Mucosa of descending colon (tissue), 3 donors: ENCODE results near the gene JAM3. TPM values are rescaled to one million over a fixed set of nuclear protein-coding genes. Genes with fewer than 3 reads are reported as not detected.
A peak's percentile ranks its signal among the peaks of the same experiment; 100 is the strongest.

Experiments
- ATAC-seq: fragments of 200-7000 bp; cut with Tn5 transposase; one replicate; pipeline ENCODE4 v1.9.1; 2020; ENCODE audit warnings: mild to moderate bottlenecking, moderate library complexity
- DNase-seq, 3 donors: peaks; one replicate each; pipeline ENCODE4 v3.0.0-alpha.2; 2020
- H3K36me3 ChIP-seq: fragments of 200-600 bp; one replicate; pipeline ENCODE4 v1.8.0; 2021; ENCODE audit warnings: low read depth, mild to moderate bottlenecking
- H3K4me1 ChIP-seq: fragments of 200-600 bp; one replicate; pipeline ENCODE4 v1.8.0; 2021; ENCODE audit warnings: low read depth, mild to moderate bottlenecking
- H3K4me3 ChIP-seq: fragments of 200-600 bp; one replicate; pipeline ENCODE4 v1.8.0; 2021; ENCODE audit warnings: mild to moderate bottlenecking
- H3K9me3 ChIP-seq: fragments of 200-600 bp; one replicate; pipeline ENCODE4 v1.8.0; 2021; ENCODE audit warnings: mild to moderate bottlenecking
- intact Hi-C, 2 donors: fragments of 100-400 bp; cut with DNase I in 1 of 2; cut with micrococcal nuclease in 1 of 2; formaldehyde crosslinking; loops; one replicate each; pipeline versions ENCODE4 v1.11.0 to v1.11.1; 2022; cut with DNase I, micrococcal nuclease
- total RNA-seq, 3 donors: library from RNA; stranded (reverse); fragmentation: NEBNext Ultra II Directional in 2 of 3; extraction: Animal tissue kit (Norgen Biotek cat#: 25700) in 2 of 3; gene quantifications; one replicate each; pipeline versions ENCODE4 v1.2.1 to v1.2.4, GENCODE V29; 2021 to 2023
- TF ChIP-seq, protein P1 (sequence below): fragments of 200-600 bp; IDR thresholded peaks from one replicate; pipeline ENCODE4 v1.8.0; 2022; ENCODE audit warnings: antibody characterized with exemption, mild to moderate bottlenecking
- donor health status: DM: no; HTN: no; CAD: no; lungs with moderate emphysema.
- donor health status: DM: no; HTN: no; CAD: no.
- donor health status: DM: no; HTN: yes; CAD: no.

The JAM3 gene
- total RNA-seq, 3 donors from 2014 or later, result 5.4 to 62.7 (median 5.5) TPM

DNA sequence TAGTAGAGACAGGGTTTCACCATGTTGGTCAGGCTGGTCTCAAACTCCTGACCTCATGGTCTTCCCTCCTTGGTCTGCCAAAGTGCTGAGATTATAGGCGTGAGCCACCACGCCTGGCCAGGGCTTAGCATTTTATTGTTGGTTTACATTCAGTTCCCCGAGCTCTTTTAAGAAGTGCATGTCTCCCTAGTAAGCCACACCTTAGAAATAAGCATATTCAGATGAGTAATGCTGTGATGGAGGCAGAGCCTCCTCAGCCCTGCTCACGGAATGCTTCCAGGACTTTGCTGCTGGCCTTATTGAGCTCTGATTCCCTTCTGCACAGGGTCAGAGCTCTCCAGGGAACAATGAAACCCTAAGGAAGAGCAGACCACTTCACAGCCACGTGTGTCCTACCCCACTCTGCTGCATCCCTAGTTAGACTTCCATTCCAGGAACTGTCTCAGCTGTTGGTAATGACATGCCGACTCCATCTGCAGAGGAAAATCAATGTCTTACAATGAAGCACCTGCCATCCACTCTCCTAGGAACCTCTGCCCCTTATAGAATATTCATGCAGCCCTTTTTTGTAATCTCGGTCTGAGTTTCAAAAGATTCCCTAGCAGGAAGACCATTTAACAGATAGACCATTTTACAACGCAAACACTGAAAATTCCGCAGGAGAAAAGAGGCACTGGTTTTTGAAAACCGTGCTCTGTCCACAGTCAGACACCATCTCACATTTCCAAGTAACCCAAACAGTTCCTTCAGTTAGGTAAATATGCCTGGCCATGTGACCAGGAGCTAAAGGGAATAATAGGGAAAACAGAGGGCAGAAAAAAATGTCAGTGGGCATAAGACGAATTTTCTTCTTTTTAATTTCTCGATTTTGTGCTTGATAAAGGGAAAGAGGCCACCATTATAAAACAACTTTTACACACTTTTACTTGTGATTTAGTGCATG lies 1.7 kb upstream of the JAM3 start:
- DNase-seq (no peak), ATAC-seq (no peak)
- H3K36me3 ChIP-seq, result no peaks in the 10 kb centered on the region
- no peaks in the 10 kb centered on the region for H3K9me3 ChIP-seq
- H3K4me1 ChIP-seq, result no peaks in the 10 kb centered on the region
- no peak overlapping the region for H3K4me3 ChIP-seq
- intact Hi-C loops, result no loop called here
- TF ChIP-seq, protein P1, sequence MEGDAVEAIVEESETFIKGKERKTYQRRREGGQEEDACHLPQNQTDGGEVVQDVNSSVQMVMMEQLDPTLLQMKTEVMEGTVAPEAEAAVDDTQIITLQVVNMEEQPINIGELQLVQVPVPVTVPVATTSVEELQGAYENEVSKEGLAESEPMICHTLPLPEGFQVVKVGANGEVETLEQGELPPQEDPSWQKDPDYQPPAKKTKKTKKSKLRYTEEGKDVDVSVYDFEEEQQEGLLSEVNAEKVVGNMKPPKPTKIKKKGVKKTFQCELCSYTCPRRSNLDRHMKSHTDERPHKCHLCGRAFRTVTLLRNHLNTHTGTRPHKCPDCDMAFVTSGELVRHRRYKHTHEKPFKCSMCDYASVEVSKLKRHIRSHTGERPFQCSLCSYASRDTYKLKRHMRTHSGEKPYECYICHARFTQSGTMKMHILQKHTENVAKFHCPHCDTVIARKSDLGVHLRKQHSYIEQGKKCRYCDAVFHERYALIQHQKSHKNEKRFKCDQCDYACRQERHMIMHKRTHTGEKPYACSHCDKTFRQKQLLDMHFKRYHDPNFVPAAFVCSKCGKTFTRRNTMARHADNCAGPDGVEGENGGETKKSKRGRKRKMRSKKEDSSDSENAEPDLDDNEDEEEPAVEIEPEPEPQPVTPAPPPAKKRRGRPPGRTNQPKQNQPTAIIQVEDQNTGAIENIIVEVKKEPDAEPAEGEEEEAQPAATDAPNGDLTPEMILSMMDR, result no peak

DNA sequence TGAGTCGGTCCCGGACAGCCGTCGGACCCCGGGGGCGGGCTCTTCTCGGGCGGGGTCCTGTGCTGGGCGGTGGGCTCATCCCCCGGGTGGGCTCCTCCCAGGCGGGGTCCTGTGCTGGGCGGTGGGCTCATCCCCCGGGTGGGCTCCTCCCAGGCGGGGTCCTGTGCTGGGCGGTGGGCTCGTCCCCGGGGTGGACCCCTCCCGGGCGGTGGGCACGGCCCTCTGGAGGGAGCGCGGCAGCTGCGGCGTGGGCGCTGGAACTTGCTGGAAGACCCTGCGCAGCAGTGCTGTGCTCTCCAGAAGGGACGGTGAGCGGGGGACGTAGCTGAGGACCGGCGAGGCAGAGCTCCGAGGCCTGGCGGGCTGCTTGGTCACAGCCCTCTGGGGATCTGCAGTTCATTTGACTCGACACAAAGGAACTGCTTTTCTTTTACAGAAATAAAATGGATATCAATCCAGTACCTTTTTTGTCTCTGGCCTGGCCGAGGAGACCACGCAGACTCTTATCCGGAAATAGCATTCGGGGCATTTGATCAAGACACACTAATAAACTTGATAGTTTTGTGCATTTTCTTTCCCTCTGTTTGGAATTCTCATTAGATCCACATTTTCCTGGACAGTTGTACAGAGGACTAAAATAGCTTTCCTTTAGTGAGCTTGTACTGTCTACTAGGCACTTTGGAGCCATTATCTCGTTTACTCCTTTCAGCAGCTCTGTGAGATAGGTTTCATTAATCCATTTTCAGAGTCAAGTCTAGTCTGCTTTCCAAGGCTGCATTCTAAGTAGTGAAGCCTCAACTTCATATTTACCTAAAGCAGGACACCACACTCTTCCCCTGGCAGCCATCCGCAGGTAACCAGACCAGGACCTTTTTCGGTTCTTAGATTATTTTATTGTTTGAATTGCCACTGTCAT lies 812 bp downstream of the JAM3 start:
- H3K36me3 ChIP-seq, result no peaks in the 10 kb centered on the region
- H3K4me1 ChIP-seq, result no peaks in the 10 kb centered on the region
- ATAC-seq (peak; percentile 22), DNase-seq (no peak)
- TF ChIP-seq, protein P1, result no peak
- H3K9me3 ChIP-seq, result no peaks in the 10 kb centered on the region
- intact Hi-C loops, result no loop called here
- no peak overlapping the region for H3K4me3 ChIP-seq

DNA sequence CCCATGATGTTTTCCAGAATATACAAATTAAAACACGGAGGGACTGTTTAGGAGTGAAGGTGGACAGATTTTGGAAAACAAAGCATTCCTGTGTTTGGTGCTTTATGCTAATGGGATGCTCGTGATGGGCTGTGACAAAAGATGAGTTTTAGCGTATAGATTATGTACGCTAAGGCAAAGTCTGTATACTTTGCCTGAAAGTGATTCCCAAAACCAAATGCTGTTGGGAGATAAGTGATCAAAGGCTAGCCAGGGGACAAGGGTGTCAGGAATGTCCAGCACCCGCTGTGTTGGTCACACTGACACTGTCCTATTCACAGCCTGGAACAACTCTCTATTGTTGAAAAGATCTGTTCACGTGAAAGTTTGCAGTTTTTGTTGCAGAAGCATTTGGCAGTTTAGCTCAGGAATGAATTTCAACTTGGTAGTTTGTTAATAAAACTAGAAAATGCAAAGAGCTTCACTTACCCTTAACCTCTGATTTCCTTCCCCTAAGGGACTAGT lies 1.5 kb downstream of the JAM3 start:
- ATAC-seq, result no peak
- no peak for DNase-seq
- Histone ChIP-seq H3K9me3 (no peaks in the 10 kb centered on the region), H3K4me1 (no peaks in the 10 kb centered on the region), H3K36me3 (no peaks in the 10 kb centered on the region), H3K4me3 (no peak overlapping the region)
- intact Hi-C loops, result no loop called here
- TF ChIP-seq, protein P1, result no peak

- Histone ChIP-seq H3K9me3 (no peaks in the 10 kb centered on the region), H3K4me1 (no peaks in the 10 kb centered on the region), H3K4me3 (no peak overlapping the region), H3K36me3 (no peaks in the 10 kb centered on the region)
- intact Hi-C loops, result no loop called here
- TF ChIP-seq, protein P1, result no peak
- DNase-seq (no peak), ATAC-seq (no peak)
These were observed 2.4 kb downstream of the JAM3 start for GRCh38 chr11:134071306-134071705.

- Histone ChIP-seq H3K9me3 (no peaks in the 10 kb centered on the region), H3K4me1 (no peaks in the 10 kb centered on the region), H3K4me3 (no peak overlapping the region), H3K36me3 (no peaks in the 10 kb centered on the region)
- no peak for DNase-seq
- TF ChIP-seq, protein P1, result no peak
- intact Hi-C loops, result no loop called here
- no peak for ATAC-seq
These were observed 3.0 kb downstream of the JAM3 start for GRCh38 chr11:134071766-134072402.
